Subcutaneous preadipocyte (primary cell): Measurements from ENCODE around the gene HS3ST2. TPM values are rescaled to one million over a fixed set of nuclear protein-coding genes. Genes with fewer than 3 reads are reported as not detected.

Experiments used
- total RNA-seq: library from RNA; depleted of rRNA; stranded (reverse); fragments of >200 nt; gene quantifications from 2 replicates; pipeline ENCODE4 v1.2.3, GENCODE V29; 2012

The HS3ST2 gene
- under 0.01 TPM in 2 replicates for total RNA-seq

GRCh38 chr16:22813948-22814710, at the start of gene HS3ST2:
TSS of gene HS3ST2 (plus strand) at chr16:22814162. CDS start at chr16:22814611, 449 bp downstream.

